Brain pericyte (primary cell): ENCODE data around the gene CBL.
"Not testable (repeated sequence)": the region's sequence is repeated elsewhere in the genome, so short reads cannot be mapped to it uniquely, and the experiment has no call there.

ENCODE experiments used
- DNase-seq: peaks from one replicate; pipeline ENCODE4 v3.0.0-alpha.2; 2012; ENCODE audit warnings: low read depth, low spot score

CBL gene

GRCh38 chr11:119185981-119186634, 20.0 kb upstream of the CBL start:
- no peak for DNase-seq

- no peak for DNase-seq
These were observed 18.8 kb upstream of the CBL start for GRCh38 chr11:119187123-119187892.

- DNase-seq: no peak
These were observed 18.1 kb upstream of the CBL start for GRCh38 chr11:119188067-119188466.

GRCh38 chr11:119188887-119189286, 17.3 kb upstream of the CBL start:
- no peak for DNase-seq

GRCh38 chr11:119189393-119189792, 16.7 kb upstream of the CBL start:
- no peak for DNase-seq

GRCh38 chr11:119190531-119190930, 15.6 kb upstream of the CBL start:
- DNase-seq: no peak

- not testable (repeated sequence) for DNase-seq
These were observed 14.9 kb upstream of the CBL start for GRCh38 chr11:119191265-119191664.

- no peak for DNase-seq
These were observed 14.0 kb upstream of the CBL start for GRCh38 chr11:119192111-119192510.

GRCh38 chr11:119193001-119193400, 13.1 kb upstream of the CBL start:
- DNase-seq: no peak

- no peak for DNase-seq
These were observed 12.5 kb upstream of the CBL start for GRCh38 chr11:119193626-119194025.

GRCh38 chr11:119194811-119195440, 11.2 kb upstream of the CBL start:
- DNase-seq: no peak

- DNase-seq: no peak
These were observed 10.5 kb upstream of the CBL start for GRCh38 chr11:119195680-119196079.

- no peak for DNase-seq
These were observed 9.2 kb upstream of the CBL start for GRCh38 chr11:119196833-119197483.

- no peak for DNase-seq
These were observed 7.2 kb upstream of the CBL start for GRCh38 chr11:119198925-119199324.

- not testable (repeated sequence) for DNase-seq
These were observed 4.9 kb upstream of the CBL start for GRCh38 chr11:119201236-119201635.

- DNase-seq: no peak
These were observed 3.6 kb upstream of the CBL start for GRCh38 chr11:119202554-119202953.

- no peak for DNase-seq
These were observed 2.1 kb upstream of the CBL start for GRCh38 chr11:119204066-119204465.

GRCh38 chr11:119205080-119205479, 1.1 kb upstream of the CBL start:
- DNase-seq: no peak

- DNase-seq: no peak
These were observed 624 bp downstream of the CBL start for GRCh38 chr11:119206511-119207414.

- DNase-seq: no peak
These were observed 1.3 kb downstream of the CBL start for GRCh38 chr11:119207415-119207960.

GRCh38 chr11:119209186-119209585, 3.0 kb downstream of the CBL start:
- no peak for DNase-seq
